HG03558 (cell line): ENCODE data around the gene EDIL3.
"Not testable (repeated sequence)": the region's sequence is repeated elsewhere in the genome, so short reads cannot be mapped to it uniquely, and the experiment has no call there.

ENCODE experiments used
- ATAC-seq: cut with Tn5 transposase; IDR thresholded peaks from one replicate; pipeline ENCODE4 v1.9.1; 2021; ENCODE audit warnings: moderate number of reproducible peaks; ENCODE audit not compliant: unreplicated experiment; ENCODE audit errors: extremely low read depth

Gene EDIL3

GRCh38 chr5:84113246-84114105 lies 271.2 kb downstream of the EDIL3 start:
- no peak for ATAC-seq

- ATAC-seq = no peak
These were observed 291.9 kb downstream of the EDIL3 start for GRCh38 chr5:84092738-84093137.

GRCh38 chr5:84091127-84091799 lies 293.4 kb downstream of the EDIL3 start:
- ATAC-seq = no peak

- no peak for ATAC-seq
These were observed 295.7 kb downstream of the EDIL3 start for GRCh38 chr5:84088996-84089395.

- no peak for ATAC-seq
These were observed 298.2 kb downstream of the EDIL3 start for GRCh38 chr5:84086511-84086910.

GRCh38 chr5:84085387-84086041 lies 299.2 kb downstream of the EDIL3 start:
- ATAC-seq = no peak

GRCh38 chr5:84080908-84081307 lies 303.8 kb downstream of the EDIL3 start:
- no peak for ATAC-seq

GRCh38 chr5:84072339-84072738 lies 312.3 kb downstream of the EDIL3 start:
- ATAC-seq = no peak

- ATAC-seq = no peak
These were observed 315.0 kb downstream of the EDIL3 start for GRCh38 chr5:84069608-84070179.

GRCh38 chr5:84063041-84063440 lies 321.6 kb downstream of the EDIL3 start:
- no peak for ATAC-seq

GRCh38 chr5:84059672-84060071 lies 325.0 kb downstream of the EDIL3 start:
- no peak for ATAC-seq

- ATAC-seq = no peak
These were observed 326.1 kb downstream of the EDIL3 start for GRCh38 chr5:84058561-84058960.

GRCh38 chr5:84057211-84057610 lies 327.5 kb downstream of the EDIL3 start:
- ATAC-seq = no peak

GRCh38 chr5:84045964-84046363 lies 338.7 kb downstream of the EDIL3 start:
- no peak for ATAC-seq

GRCh38 chr5:84036842-84037241 lies 347.8 kb downstream of the EDIL3 start:
- no peak for ATAC-seq

GRCh38 chr5:84032324-84032723 lies 352.4 kb downstream of the EDIL3 start:
- no peak for ATAC-seq

- no peak for ATAC-seq
These were observed 356.6 kb downstream of the EDIL3 start for GRCh38 chr5:84028093-84028492.

- ATAC-seq = not testable (repeated sequence)
These were observed 366.2 kb downstream of the EDIL3 start for GRCh38 chr5:84018521-84018920.

GRCh38 chr5:84017523-84018172 lies 367.0 kb downstream of the EDIL3 start:
- no peak for ATAC-seq

GRCh38 chr5:84016085-84016484 lies 368.6 kb downstream of the EDIL3 start:
- no peak for ATAC-seq
